ENCODE data around the gene ARHGAP44. TPM values are rescaled to one million over a fixed set of nuclear protein-coding genes. Genes with fewer than 3 reads are reported as not detected.

Gene ARHGAP44
- polyA plus RNA-seq, 3 donors = 7.2 to 7.8 (median 7.5) TPM

- no peak for DNase-seq (ENCODE audit: low read depth in 3 of 3, low spot score in 2 of 3)
Measured at GRCh38 chr17:12896180-12896785, 107.0 kb downstream of the ARHGAP44 start.

- DNase-seq (ENCODE audit: low read depth in 3 of 3, low spot score in 2 of 3) = no peak
Measured at GRCh38 chr17:12898110-12898509, 108.8 kb downstream of the ARHGAP44 start.

GRCh38 chr17:12899604-12900003 lies 110.3 kb downstream of the ARHGAP44 start:
- no peak for DNase-seq (ENCODE audit: low read depth in 3 of 3, low spot score in 2 of 3)

GRCh38 chr17:12900474-12900873 lies 111.2 kb downstream of the ARHGAP44 start:
- DNase-seq (ENCODE audit: low read depth in 3 of 3, low spot score in 2 of 3) = no peak

- DNase-seq (ENCODE audit: low read depth in 3 of 3, low spot score in 2 of 3) = no peak
Measured at GRCh38 chr17:12902046-12902445, 112.7 kb downstream of the ARHGAP44 start.

- DNase-seq (ENCODE audit: low read depth in 3 of 3, low spot score in 2 of 3) = no peak
Measured at GRCh38 chr17:12907477-12907876, 118.2 kb downstream of the ARHGAP44 start.

GRCh38 chr17:12909046-12909445 lies 119.7 kb downstream of the ARHGAP44 start:
- DNase-seq (ENCODE audit: low read depth in 3 of 3, low spot score in 2 of 3) = no peak

- no peak for DNase-seq (ENCODE audit: low read depth in 3 of 3, low spot score in 2 of 3)
Measured at GRCh38 chr17:12909511-12909910, 120.2 kb downstream of the ARHGAP44 start.

GRCh38 chr17:12911239-12911638 lies 121.9 kb downstream of the ARHGAP44 start:
- no peak for DNase-seq (ENCODE audit: low read depth in 3 of 3, low spot score in 2 of 3)

GRCh38 chr17:12917399-12917798 lies 128.1 kb downstream of the ARHGAP44 start:
- DNase-seq (ENCODE audit: low read depth in 3 of 3, low spot score in 2 of 3) = no peak

- no peak for DNase-seq (ENCODE audit: low read depth in 3 of 3, low spot score in 2 of 3)
Measured at GRCh38 chr17:12918142-12918541, 128.8 kb downstream of the ARHGAP44 start.

- DNase-seq (ENCODE audit: low read depth in 3 of 3, low spot score in 2 of 3) = no peak
Measured at GRCh38 chr17:12922120-12922519, 132.8 kb downstream of the ARHGAP44 start.

- no peak for DNase-seq (ENCODE audit: low read depth in 3 of 3, low spot score in 2 of 3)
Measured at GRCh38 chr17:12924614-12925013, 135.3 kb downstream of the ARHGAP44 start.

- no peak for DNase-seq (ENCODE audit: low read depth in 3 of 3, low spot score in 2 of 3)
Measured at GRCh38 chr17:12927001-12927400, 137.7 kb downstream of the ARHGAP44 start.

GRCh38 chr17:12927541-12928425 lies 138.5 kb downstream of the ARHGAP44 start:
- DNase-seq (ENCODE audit: low read depth in 3 of 3, low spot score in 2 of 3) = peak in 2 of 3 donors; percentile 21 to 27

GRCh38 chr17:12928736-12929135 lies 139.4 kb downstream of the ARHGAP44 start:
- no peak for DNase-seq (ENCODE audit: low read depth in 3 of 3, low spot score in 2 of 3)

- DNase-seq (ENCODE audit: low read depth in 3 of 3, low spot score in 2 of 3) = no peak
Measured at GRCh38 chr17:12936501-12936900, 147.2 kb downstream of the ARHGAP44 start.

GRCh38 chr17:12940699-12941098 lies 151.4 kb downstream of the ARHGAP44 start:
- DNase-seq (ENCODE audit: low read depth in 3 of 3, low spot score in 2 of 3) = no peak

GRCh38 chr17:12947047-12947446 lies 157.7 kb downstream of the ARHGAP44 start:
- DNase-seq (ENCODE audit: low read depth in 3 of 3, low spot score in 2 of 3) = no peak

- DNase-seq (ENCODE audit: low read depth in 3 of 3, low spot score in 2 of 3) = no peak
Measured at GRCh38 chr17:12952012-12952411, 162.7 kb downstream of the ARHGAP44 start.

GRCh38 chr17:12953156-12953555 lies 163.9 kb downstream of the ARHGAP44 start:
- no peak for DNase-seq (ENCODE audit: low read depth in 3 of 3, low spot score in 2 of 3)

GRCh38 chr17:12955521-12955920 lies 166.2 kb downstream of the ARHGAP44 start:
- DNase-seq (ENCODE audit: low read depth in 3 of 3, low spot score in 2 of 3) = no peak
